Coronary artery (tissue), 2 donors: ENCODE results near the gene KLHDC8B.
"Not testable (repeated sequence)": the region's sequence is repeated elsewhere in the genome, so short reads cannot be mapped to it uniquely, and the experiment has no call there.

ENCODE experiments used
- DNase-seq: peaks from one replicate; pipeline ENCODE4 v3.0.0-alpha.2; 2017; ENCODE audit warnings: low spot score
- H3K27ac ChIP-seq, 2 donors: fragments of 200-600 bp; sonication (generic); one replicate each; pipeline ENCODE4 v1.5.1; 2016 to 2019
- H3K4me3 ChIP-seq: fragments of 200-600 bp; sonication (generic); 2 replicates; pipeline ENCODE4 v1.5.1; 2016; ENCODE audit warnings: mild to moderate bottlenecking, moderate library complexity
- CTCF ChIP-seq: fragments of 200-600 bp; sonication (generic); IDR thresholded peaks from one replicate; pipeline ENCODE4 v1.5.1; 2019; ENCODE audit warnings: antibody characterized with exemption

The KLHDC8B gene

DNA sequence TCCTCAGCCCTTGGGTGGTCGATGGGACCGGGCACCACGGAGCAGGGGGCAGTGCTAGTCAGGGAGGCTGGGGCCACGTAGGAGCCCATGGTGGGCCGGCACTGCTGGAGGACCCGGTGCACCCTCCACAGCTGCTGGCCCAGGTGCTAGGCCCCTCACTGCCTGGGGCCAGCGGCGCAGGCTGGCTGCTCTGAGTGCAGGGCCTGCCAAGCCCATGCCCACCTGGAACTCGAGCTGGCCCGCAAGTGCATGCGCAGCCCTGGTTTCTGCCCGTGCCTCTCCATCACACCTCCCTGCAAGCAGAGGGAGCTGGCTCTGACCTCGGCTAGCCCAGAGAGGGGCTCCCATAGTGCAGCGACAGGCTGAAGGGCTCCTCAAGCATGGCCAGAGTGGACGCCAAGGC, 42.1 kb downstream of the KLHDC8B start:
- Histone ChIP-seq H3K27ac (no peak overlapping the region), H3K4me3 (no peak overlapping the region)
- DNase-seq = no peak
- TF ChIP-seq CTCF = no peak

- no peak overlapping the region for H3K27ac ChIP-seq
- H3K4me3 ChIP-seq = no peak overlapping the region
- no peak for TF ChIP-seq CTCF
- no peak for DNase-seq
Measured at GRCh38 chr3:49213998-49214397, 42.6 kb downstream of the KLHDC8B start.

GRCh38 chr3:49216687-49217086, 45.3 kb downstream of the KLHDC8B start:
- not testable (repeated sequence) for H3K27ac ChIP-seq, DNase-seq, H3K4me3 ChIP-seq

GRCh38 chr3:49217108-49217507, 45.7 kb downstream of the KLHDC8B start:
- not testable (repeated sequence) for DNase-seq, H3K4me3 ChIP-seq, H3K27ac ChIP-seq

DNA sequence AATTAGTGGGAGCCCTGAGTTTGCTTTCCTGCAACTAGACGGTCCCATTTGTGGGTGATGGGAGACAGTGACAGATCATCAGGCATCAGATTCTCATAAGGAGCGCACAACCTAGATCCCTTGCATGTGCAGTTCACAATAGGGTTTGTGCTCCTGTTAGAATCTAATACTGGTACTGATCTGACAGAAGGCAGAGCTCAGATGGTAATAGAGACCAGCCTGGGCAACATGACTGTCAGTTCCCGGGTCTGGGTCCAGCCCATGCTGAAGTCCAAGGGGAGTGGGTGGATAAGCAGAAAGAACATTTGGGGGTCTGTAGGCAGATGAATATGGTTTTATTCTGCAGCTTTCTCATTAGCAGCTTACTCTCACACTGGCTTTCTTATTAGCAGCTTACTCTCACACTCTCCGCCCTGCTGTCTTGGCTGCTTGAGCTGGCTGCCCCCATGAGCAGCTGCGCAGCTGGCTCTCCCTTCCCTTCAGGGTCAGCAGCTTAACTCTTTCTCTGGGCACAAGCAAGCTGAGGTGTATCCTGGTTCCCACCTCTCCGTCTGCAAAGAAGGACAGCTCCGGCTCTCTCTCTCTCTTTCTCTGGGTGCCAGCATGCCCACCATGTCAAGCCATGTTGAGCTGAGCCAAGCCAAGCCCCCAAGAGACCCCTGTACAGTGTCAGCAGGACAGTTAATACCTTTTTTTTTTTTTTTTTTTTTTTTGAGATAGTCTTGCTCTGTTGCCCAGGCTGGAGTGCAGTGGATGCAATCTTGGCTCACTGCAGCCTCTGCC, 46.5 kb downstream of the KLHDC8B start:
- TF ChIP-seq CTCF = no peak
- Histone ChIP-seq H3K4me3 (no peak overlapping the region), H3K27ac (peak overlapping the region in 1 of 2 donors; percentile 38)
- no peak for DNase-seq

DNA sequence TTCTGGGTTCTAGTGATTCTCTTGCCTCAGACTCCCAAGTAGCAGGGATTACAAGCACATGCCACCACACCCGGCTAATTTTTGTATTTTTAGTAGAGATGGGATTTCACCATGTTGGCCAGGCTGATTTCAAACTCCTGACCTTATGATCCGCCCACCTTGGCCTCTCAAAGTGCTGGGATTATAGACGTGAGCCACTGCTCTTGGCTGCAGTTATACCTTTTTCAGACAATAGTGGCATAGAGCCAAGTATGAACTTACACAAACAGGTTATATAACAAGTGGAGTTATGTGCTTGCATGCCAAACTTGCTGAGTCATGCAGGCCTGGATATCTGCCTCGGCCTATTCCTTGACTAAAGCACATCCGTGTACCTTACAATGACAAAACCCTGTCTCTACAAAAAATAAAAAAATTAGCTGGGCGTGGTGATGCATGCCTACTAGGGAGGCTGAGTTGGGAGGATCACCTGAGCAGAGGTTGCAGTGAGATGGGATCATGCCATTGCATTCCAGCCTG, 47.1 kb downstream of the KLHDC8B start:
- peak overlapping the region in 1 of 2 donors; percentile 38 for H3K27ac ChIP-seq
- H3K4me3 ChIP-seq, DNase-seq: not testable (repeated sequence)

DNA sequence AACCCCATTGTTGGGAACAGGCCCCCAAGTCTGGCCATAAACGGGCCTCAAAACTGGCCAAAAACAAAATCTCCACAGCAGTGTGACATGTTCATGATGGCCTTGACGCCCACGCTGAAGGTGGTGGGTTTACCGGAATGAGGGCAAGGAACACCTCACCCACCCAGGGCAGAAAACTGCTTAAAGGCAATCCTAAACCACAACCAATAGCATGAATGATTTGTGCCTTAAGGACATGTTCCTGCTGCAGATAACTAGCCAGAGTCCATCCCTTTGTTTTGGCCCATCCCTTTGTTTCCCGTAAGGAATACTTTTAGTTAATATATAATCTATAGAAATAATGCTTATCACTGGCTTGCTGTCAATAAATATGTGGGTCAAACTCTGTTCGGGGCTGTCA, 47.7 kb downstream of the KLHDC8B start:
- Histone ChIP-seq H3K27ac (no peak overlapping the region), H3K4me3 (no peak overlapping the region)
- TF ChIP-seq CTCF = no peak
- DNase-seq = no peak

DNA sequence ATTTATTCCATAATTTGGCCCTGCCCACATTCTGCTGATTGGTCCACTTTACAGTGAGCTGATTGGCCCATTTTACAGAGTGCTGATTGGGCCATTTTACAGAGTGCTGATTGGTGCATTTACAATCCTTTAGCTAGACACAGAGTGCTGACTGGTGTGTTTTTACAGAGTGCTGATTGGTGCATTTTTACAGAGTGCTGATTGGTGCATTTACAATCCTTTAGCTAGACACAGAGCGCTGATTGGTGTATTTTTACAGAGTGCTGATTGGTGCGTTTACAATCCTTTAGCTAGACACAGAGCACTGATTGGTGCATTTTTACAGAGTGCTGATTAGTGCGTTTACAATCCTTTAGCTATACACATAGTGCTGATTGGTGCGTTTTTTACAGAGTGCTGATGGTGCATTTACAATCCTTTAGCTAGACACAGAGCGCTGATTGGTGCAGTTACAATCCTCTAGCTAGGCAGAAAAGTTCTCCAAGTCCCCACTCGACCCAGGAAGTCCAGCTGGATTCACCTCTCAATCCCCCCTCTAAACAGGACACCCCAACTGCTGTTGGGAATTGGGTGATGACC, 49.7 kb downstream of the KLHDC8B start:
- DNase-seq, H3K4me3 ChIP-seq, H3K27ac ChIP-seq: not testable (repeated sequence)

- Histone ChIP-seq H3K4me3 (no peak overlapping the region), H3K27ac (no peak overlapping the region)
- no peak for TF ChIP-seq CTCF
- DNase-seq = no peak
Measured at GRCh38 chr3:49222002-49222401, 50.6 kb downstream of the KLHDC8B start.
